Body of pancreas (tissue), 4 donors: ENCODE results near the gene NBDY. TPM values are rescaled to one million over a fixed set of nuclear protein-coding genes. Genes with fewer than 3 reads are reported as not detected.
"Not testable (repeated sequence)": the region's sequence is repeated elsewhere in the genome, so short reads cannot be mapped to it uniquely, and the experiment has no call there.

ENCODE experiments used
- ATAC-seq: fragments of 150-250 bp; one replicate; pipeline ENCODE4 v1.9.1; 2016
- DNase-seq, 4 donors: peaks; one replicate each; pipeline ENCODE4 v3.0.0-alpha.2; 2019
- H3K27ac ChIP-seq, 4 donors: fragments of 200-600 bp; sonication (generic); 1 replicate in 3 of 4; 2 replicates in 1 of 4; pipeline versions ENCODE4 v1.5.1 to v1.6.1; 2016 to 2019; ENCODE audit warnings: mild to moderate bottlenecking in 1 of 4, mixed read lengths in 1 of 4, moderate library complexity in 1 of 4
- H3K27me3 ChIP-seq, 2 donors: fragments of 200-600 bp; sonication (generic); one replicate each; pipeline ENCODE4 v1.6.0; 2016; ENCODE audit warnings: mild to moderate bottlenecking in 1 of 2
- H3K36me3 ChIP-seq, 2 donors: fragments of 200-600 bp; sonication (generic); replicated peaks in 1 of 2; 2 replicates each; pipeline ENCODE4 v1.5.1; 2016; ENCODE audit warnings: low read depth in 2 of 2; ENCODE audit not compliant: insufficient read depth in 1 of 2
- H3K4me1 ChIP-seq: fragments of 200-600 bp; sonication (generic); one replicate; pipeline ENCODE4 v1.6.0; 2016
- H3K4me3 ChIP-seq, 2 donors: fragments of 200-600 bp; sonication (generic); 1 replicate in 1 of 2; 2 replicates in 1 of 2; pipeline ENCODE4 v1.5.1; 2016 to 2019
- H3K9me3 ChIP-seq, 3 donors: fragments of 200-600 bp; sonication (generic); 1 replicate in 2 of 3; 2 replicates in 1 of 3; pipeline ENCODE4 v1.5.1; 2016
- CTCF ChIP-seq, 7 experiments: fragments of 450-650 bp in 4 of 7; fragments of 200-600 bp in 3 of 7; sonication (generic) in 3 of 7; IDR thresholded peaks; one replicate each; pipeline ENCODE4 v1.5.1; 2016 to 2019; ENCODE audit warnings: antibody characterized with exemption in 7 of 7
- POLR2A ChIP-seq, 3 donors: fragments of 450-650 bp; IDR thresholded peaks; one replicate each; pipeline ENCODE4 v1.6.1; 2016; ENCODE audit warnings: antibody characterized with exemption in 3 of 3, mild to moderate bottlenecking in 2 of 3
- WGBS, 2 donors: methylation state at CpG; one replicate each; pipeline ENCODE4 v1.1.5; 2017; 5-methylcytosine and 5-hydroxymethylcytosine counted together
- intact Hi-C: fragments of 100-400 bp; cut with DNase I; formaldehyde crosslinking; loops from one replicate; pipeline ENCODE4 v1.15.1; 2023
- total RNA-seq, 2 donors: library from RNA; depleted of rRNA; stranded (reverse); fragments of >200 nt; gene quantifications; one replicate each; pipeline ENCODE4 v1.1.0, GENCODE V29; 2016

Gene NBDY
- total RNA-seq, 2 donors from 2014 or later = 3.6 to 12.2 TPM

DNA sequence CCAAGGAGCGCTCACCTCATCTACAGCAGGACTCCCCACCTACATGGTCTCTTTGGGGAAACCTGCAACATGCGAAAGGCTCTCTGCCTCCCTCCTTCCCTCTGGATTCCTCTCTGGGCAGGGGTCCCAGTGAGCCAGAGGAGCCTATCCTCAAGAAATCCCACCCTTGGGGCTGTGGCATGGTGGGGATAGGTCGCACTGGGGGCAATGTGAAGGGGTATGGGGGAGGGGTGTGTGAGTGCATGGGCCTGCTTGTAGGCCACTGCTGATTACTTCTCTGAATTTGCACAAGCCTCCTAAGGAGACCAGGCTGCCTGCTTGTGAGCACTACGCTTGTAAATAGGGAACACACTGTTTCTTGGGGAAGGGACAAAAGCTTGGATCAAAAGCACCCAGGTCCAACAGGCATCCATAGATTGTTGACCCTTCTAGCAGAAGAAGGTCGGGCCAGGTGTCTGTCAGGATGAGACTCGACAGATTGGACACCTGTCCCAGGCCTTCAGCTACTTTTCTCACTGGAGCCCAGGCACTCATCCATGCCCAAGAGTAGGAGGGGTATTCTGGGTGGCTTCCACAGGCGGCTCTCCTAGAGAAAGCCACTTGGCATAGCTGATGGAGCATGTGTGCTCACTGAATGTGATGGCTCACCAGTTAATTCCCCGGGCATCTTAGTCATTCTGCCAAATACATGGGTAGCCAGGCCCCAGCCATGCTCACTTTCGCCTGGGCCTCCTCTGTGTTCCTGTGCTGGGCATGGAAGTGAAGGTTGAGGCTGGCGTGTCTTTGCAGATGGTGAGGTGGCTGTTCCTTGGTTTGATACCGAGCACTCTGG is 75.0 kb downstream of the NBDY start:
- TF ChIP-seq CTCF (IDR thresholded peaks at IDR 0.05) (no peak), POLR2A (IDR thresholded peaks at IDR 0.05) (no peak)
- 87 to 100% methylated on average over 2 to 8 of the region's 11 CpGs for WGBS, 2 donors
- no peaks in the 10 kb centered on the region for H3K36me3 ChIP-seq
- intact Hi-C loops = no loop called here
- no peak overlapping the region for H3K27ac ChIP-seq
- ATAC-seq (no peak), DNase-seq (no peak)
- H3K4me1 ChIP-seq = no peaks in the 10 kb centered on the region
- no peaks in the 10 kb centered on the region for H3K9me3 ChIP-seq
- H3K27me3 ChIP-seq = no peaks in the 10 kb centered on the region
- H3K4me3 ChIP-seq = no peak overlapping the region

GRCh38 chrX:56804867-56805266 is 75.8 kb downstream of the NBDY start:
- Histone ChIP-seq H3K36me3 (no peaks in the 10 kb centered on the region), H3K4me3 (no peak overlapping the region), H3K27ac (no peak overlapping the region), H3K4me1 (no peaks in the 10 kb centered on the region), H3K27me3 (no peaks in the 10 kb centered on the region), H3K9me3 (no peaks in the 10 kb centered on the region)
- DNase-seq (no peak), ATAC-seq (no peak)
- WGBS, 2 donors = 92 to 97% methylated on average over 4 of the region's 4 CpGs
- intact Hi-C loops = no loop called here
- TF ChIP-seq CTCF (IDR thresholded peaks at IDR 0.05) (no peak), POLR2A (IDR thresholded peaks at IDR 0.05) (no peak)

- Histone ChIP-seq H3K27me3 (no peaks in the 10 kb centered on the region), H3K9me3 (no peaks in the 10 kb centered on the region), H3K27ac (no peak overlapping the region), H3K4me1 (no peaks in the 10 kb centered on the region), H3K4me3 (no peak overlapping the region), H3K36me3 (no peaks in the 10 kb centered on the region)
- ATAC-seq = no peak
- TF ChIP-seq CTCF (IDR thresholded peaks at IDR 0.05) = no peak
- no peak for TF ChIP-seq POLR2A (IDR thresholded peaks at IDR 0.05)
- 100% methylated on average over 1 of the region's 1 CpG for WGBS, 2 donors
- no peak for DNase-seq
- intact Hi-C loops = no loop called here
Observed at GRCh38 chrX:56805399-56805798, 76.4 kb downstream of the NBDY start.

DNA sequence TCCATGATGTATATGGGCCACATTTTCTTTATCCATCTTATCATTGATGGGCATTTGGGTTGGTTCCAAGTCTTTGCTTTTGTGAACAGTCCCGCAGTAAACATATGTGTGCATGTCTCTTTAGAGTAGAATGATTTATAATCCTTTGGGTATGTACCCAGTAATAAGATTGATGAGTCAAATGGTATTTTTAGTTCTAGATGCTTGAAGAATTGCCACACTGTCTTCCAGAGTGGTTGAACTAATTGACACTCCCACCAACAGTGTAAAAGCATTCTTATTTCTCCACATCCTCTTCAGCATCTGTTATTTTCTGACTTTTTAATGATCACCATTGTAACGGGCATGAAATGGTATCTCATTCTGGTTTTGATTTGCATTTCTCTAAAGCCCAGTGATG is 77.1 kb downstream of the NBDY start:
- H3K27ac ChIP-seq, H3K4me3 ChIP-seq, H3K36me3 ChIP-seq, intact Hi-C loops, H3K9me3 ChIP-seq, H3K27me3 ChIP-seq, DNase-seq, ATAC-seq, H3K4me1 ChIP-seq: not testable (repeated sequence)
- WGBS, 2 donors = 82 to 90% methylated on average over 2 of the region's 2 CpGs

DNA sequence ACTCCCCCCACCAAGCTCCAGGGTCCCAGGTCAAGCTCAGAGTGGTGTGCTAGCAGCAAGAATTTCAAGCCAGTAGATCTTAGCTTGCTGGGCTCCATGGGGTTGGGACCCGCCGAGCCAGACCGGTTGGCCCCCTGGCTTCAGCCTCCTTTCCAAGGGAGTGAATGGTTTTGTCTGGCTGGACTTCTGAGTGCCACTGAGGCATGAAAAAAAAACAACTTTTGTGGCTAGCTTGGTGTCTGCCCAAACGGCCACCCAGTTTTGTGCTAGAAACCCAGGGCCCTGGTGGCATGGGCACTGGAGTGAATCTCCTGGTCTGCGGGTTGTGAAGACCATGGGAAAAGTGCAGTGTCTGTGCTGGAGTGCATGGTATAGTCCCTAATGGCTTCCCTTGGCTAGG is 82.6 kb downstream of the NBDY start:
- intact Hi-C loops = no loop called here

More for the DNA sequence above, 82.6 kb downstream of the NBDY start:
- 93 to 100% methylated on average over 3 to 5 of the region's 5 CpGs for WGBS, 2 donors
- H3K9me3 ChIP-seq = no peaks in the 10 kb centered on the region
- H3K27me3 ChIP-seq = no peaks in the 10 kb centered on the region
- TF ChIP-seq POLR2A (IDR thresholded peaks at IDR 0.05) (no peak), CTCF (IDR thresholded peaks at IDR 0.05) (no peak)
- H3K4me1 ChIP-seq = peaks cover 9% of the 10 kb centered on the region
- no peaks in the 10 kb centered on the region for H3K36me3 ChIP-seq
- H3K4me3 ChIP-seq = no peak overlapping the region
- DNase-seq = no peak
- ATAC-seq = no peak
- no peak overlapping the region for H3K27ac ChIP-seq
